ENCODE results near the gene DAAM2. TPM values are rescaled to one million over a fixed set of nuclear protein-coding genes. Genes with fewer than 3 reads are reported as not detected.

Gene DAAM2
- total RNA-seq, 1 donor from 2014 or later = 14.0 TPM

GRCh38 chr6:39790772-39791171 is 1.4 kb upstream of the DAAM2 start:
- DNase-seq = no peak

DNA sequence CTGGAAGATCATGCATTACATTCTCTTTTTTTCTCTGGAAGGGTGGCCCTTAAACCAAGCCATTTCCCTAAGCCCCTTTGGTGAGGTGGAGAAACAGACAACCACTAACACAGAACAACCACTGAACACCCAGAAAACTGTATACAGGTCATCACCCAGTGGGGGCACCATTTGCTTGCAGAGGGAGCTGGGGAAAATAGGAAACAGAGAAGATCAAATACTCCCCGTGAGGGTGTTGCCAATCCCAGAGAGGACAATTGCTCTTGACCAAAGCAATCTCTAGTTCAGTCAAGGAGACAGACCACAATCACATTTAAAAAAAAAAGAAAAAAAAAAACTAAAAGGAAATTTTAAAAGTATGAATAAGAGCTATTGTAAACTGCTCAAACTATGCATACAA is 865 bp upstream of the DAAM2 start:
- no peak for DNase-seq

GRCh38 chr6:39792540-39793450 is 619 bp downstream of the DAAM2 start:
- no peak for DNase-seq

- DNase-seq = no peak
Measured at GRCh38 chr6:39793516-39793915, 1.3 kb downstream of the DAAM2 start.

GRCh38 chr6:39794231-39794630 is 2.1 kb downstream of the DAAM2 start:
- DNase-seq = no peak

DNA sequence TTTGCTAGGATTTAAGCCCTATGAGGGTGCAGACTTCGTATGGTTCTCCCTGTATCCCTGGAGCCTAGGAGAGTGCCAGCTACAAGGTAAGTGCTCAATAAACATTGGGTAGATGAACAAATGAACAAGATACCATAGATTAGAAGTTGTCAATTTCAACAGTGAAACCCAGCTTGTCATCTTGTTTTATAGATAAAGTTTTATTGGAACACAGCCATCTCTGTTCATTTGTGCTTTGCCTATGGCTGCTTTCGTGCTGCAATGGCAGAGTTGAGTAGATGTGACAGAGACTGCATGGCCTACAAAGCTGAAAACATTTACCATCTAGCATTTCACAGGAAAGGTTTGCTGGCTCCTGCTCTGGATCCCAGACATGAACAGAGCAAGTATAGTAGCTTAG is 5.6 kb downstream of the DAAM2 start:
- no peak for DNase-seq

- DNase-seq = no peak
Measured at GRCh38 chr6:39800034-39801032, 8.2 kb downstream of the DAAM2 start.

DNA sequence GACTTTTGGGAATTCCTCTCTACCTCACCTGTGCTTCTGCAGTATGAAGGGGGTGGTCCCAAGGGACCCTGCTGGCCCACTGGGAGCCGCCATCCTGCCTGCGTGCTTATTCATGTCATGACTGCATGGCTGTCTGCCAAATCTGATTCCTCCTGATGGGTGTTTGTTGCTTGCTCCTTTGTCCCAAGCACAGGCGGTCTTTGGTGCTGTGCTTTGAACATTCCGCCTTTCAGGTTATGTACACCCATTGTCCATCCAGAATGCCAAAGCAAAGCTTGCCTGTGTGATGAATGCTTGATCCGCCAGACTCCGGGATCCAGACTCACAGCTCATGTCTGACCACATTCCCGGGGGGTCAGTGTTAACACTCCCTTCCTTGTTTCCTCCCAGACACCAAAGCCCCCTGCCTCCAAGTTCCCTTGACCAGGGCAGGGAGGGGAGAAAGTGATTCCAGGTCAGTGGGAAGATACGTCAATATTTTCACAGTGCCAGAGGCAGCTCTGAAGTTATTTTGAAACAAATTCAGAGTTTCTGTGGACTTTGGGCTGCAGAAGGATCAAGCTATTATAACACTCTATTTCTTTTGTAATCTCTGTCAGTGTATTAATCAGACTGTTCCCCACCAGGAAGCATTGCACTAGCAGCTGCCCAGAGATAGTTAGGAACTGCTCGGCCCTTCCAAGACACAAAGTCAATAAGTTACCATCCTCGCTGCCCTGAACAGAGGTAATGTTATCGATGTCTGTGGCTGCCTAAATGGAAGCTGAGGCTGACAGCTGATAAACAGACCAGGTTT is 9.5 kb downstream of the DAAM2 start:
- DNase-seq = no peak

DNA sequence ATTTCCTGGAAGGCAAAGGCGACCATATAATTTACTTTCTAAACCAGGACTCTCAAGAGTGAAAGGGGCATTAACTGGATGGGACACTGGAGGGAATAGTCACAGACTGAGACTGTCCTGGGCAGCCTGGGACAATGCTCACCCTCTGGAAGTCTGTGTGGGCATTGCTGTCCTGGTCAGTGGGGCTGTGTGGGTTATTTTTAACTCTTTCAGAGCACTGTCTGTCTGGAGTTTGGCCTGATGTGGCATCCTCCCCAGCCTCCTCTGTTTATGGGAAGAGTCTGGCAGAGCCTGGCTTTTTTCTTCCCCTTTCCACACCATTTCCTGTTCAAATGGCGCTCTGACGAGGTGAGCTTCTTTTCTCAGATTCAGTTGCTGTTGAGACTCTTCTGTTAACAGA is 11.7 kb downstream of the DAAM2 start:
- DNase-seq = no peak

DNA sequence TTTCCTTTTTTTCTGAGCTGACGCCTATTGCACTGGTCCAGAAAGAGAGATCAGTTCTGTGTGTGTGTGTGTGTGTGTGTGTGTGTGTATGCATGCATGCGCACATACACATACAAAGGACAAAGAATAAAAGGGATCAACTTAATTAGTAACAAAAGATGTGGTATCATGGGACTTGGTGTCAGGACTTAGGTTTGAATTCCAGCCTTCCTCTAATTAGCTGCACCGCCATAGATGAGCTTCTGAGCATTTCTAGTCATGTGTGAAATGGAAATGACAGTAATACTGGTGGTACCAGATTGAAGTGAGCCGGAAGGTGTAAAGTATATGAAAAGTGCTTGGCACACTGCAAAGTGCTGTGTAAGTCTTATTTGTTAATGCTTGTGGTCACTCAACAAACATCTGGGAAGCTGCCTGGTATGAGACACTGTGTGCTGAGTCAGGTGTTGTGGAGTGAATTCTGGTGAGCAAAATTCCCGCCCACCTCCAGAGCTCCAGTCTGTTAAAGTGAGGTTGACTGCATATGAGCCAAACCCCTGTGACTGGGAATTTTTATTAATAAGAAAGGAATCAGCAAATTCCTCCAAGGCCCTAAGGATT is 12.4 kb downstream of the DAAM2 start:
- no peak for DNase-seq

GRCh38 chr6:39806278-39806677 is 14.1 kb downstream of the DAAM2 start:
- no peak for DNase-seq

DNA sequence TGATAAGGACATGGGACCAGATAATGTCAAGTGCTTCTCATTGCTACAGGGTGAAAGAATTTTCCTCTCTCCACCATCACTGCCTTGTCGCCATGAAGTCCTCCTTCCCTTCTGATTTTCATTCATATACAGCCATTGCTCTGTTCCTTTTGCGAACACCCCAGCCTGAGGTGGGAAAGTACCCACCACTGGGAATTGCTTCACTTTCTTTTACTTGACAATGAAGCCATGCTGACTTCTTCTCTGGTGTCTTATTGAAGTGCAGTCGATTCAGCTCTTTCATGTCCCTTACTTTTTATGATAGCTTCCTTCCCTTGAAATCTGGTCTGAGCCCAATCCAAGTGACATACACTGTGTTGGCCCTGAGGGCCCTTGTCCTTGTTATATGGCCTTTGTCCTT is 16.2 kb downstream of the DAAM2 start:
- no peak for DNase-seq

- DNase-seq = no peak
Measured at GRCh38 chr6:39808964-39809363, 16.8 kb downstream of the DAAM2 start.

DNA sequence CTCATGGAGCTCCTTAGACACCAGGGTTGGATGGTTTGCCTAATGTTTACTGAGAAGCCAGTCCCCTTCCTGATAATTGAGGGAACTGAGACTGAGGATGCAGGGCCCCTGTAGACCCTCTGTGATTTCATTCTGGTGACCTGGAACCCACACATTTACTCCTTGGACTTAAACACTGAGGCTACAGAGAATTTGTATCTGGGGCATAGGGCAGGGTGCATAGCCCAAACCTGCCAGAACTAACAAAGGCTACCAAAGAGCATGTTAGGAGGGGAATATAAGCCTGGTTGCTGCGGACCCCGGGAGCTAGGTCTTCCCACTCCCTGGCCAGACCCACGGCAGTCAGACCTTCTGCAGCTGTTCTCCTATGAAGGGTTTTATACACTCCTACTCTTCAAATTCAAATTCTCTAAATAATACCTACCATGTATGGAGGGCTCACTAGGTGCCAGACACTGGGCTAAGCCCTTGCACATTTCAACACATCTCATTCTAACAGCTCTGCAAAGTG is 19.7 kb downstream of the DAAM2 start:
- no peak for DNase-seq

- no peak for DNase-seq
Measured at GRCh38 chr6:39812496-39812852, 20.3 kb downstream of the DAAM2 start.

- DNase-seq = no peak
Measured at GRCh38 chr6:39812853-39813533, 20.8 kb downstream of the DAAM2 start.

DNA sequence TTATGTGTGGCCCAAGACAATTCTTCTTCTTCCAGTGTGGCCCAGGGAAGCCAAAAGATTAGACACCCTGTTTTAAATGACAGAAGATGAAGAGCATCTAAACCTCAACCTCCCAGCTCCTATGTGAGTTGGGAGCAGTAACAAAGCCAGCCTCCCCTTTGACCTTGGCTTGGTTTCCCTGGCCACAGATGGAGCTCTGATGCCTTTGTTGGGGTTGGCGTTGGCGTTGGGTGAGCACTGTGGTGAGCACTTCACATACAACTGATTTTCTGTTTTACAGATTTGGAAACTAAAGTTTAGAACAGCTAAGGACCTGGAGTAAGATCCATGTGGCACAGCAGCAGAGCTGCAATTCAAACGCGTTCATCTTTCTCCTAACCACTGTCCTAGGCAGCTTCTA is 22.1 kb downstream of the DAAM2 start:
- DNase-seq = no peak

GRCh38 chr6:39815356-39815755 is 23.2 kb downstream of the DAAM2 start:
- no peak for DNase-seq

GRCh38 chr6:39816747-39817146 is 24.6 kb downstream of the DAAM2 start:
- no peak for DNase-seq

- no peak for DNase-seq
Measured at GRCh38 chr6:39818695-39819094, 26.5 kb downstream of the DAAM2 start.

DNA sequence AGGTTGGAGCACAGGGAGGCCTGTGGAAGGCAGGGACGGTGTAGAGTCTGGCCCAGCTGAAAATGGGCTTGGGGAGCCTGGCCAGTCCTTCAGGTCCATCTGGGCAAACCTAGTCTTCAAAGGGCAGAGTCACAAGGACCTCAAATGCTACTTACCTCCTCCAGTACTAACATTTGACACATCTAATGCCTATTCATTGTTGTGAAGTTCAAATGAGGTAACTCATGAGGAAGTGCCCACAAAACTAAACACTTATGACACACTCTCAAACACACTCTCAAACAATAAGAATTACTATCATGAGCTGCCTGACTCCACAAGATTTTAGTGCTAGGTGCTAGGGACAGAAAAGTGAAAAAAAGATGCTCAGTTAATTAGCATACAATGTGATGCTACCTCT is 27.1 kb downstream of the DAAM2 start:
- no peak for DNase-seq

Measured in occipital lobe (tissue), 2 donors.